ENCODE results near the gene DYNC1LI2.

DNA sequence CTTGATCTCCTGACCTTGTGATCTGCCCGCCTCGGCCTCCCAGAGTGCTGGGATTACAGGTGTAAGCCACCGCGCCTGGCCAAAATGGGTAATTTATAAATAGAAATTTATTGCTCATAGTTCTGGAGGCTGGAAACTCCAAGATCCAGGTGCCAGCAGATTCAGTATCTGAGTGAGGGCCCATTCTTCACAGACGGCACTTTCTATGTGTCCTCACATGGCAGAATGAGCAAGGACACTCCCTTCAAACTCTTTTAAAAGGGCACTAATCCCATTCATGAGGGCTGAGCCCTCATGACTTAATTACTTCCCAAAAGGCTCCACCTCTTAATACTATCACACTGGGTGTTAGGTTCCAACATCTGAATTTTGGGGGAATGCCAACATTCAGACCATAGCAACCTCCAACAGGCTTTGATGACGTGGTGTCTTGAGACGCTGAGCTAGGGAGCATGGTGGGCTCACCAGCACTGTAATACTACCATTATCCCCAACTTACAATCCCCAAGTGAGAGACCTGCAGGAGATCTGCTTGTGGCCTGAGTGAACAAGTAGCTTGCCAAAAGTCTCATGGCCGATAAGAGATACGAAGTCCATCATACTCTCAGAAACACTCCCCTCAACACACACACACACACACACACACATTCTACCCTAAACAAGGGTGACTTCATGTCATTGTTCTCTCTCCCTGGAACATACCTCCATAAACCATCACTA, 63.3 kb downstream of the DYNC1LI2 start:
- TF ChIP-seq CTCF (IDR thresholded peaks at IDR 0.05) (no peak), EZH2phosphoT487 (IDR thresholded peaks at IDR 0.05) (no peak)
